ENCODE data around the gene THBS4.

THBS4 gene

DNA sequence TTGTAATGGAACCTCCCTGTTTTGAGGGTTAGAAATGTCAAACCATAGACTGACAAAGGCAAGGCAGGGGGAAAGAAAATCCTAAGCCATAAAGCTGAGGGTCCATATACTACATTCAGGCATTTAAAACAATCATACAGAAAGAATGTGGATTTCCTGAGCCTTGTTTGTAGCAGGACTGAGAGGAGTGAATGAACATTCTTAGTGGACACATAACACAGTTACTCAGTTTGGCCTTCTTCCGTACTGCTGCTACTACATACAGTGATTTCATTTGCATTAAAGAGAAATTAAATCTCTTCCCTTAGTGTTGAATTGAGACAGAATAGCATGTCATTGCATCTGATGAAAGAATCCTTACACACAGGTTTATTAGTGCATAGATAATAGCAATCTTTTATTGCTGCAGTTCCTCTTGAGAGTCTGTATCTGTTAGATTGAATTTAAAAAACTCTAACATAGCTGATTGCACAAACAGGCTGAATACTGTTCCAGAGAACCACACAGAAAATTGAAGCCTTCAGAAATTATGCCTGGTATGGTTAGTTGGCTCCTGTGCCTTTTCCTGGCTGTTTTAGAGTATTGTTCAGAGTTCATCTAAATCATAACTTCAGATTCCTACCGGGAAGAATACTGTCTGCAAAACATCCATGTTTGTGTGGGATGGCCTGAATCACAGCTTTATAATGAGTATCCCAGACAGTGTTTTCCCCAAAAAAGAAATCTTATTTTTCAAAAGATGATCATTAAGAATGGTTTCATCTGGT lies 42.1 kb upstream of the THBS4 start:
- Histone ChIP-seq H3K36me3 (replicated peaks; ENCODE audit: low read depth, low read length) (no peaks in the 10 kb centered on the region), H3K4me2 (ENCODE audit: low read length) (no peak overlapping the region), H3K27me3 (ENCODE audit: low read depth, low read length) (peaks cover 3% of the 10 kb centered on the region; the same call in 1 of the 2 replicates), H3K9me3 (ENCODE audit: insufficient read depth, low read length) (no peaks in the 10 kb centered on the region), H2AFZ (ENCODE audit: low read depth, low read length) (no peak overlapping the region), H3K79me2 (ENCODE audit: low read length) (no peaks in the 10 kb centered on the region), H4K20me1 (ENCODE audit: insufficient read depth, low read length) (no peaks in the 10 kb centered on the region), H3K4me3 (ENCODE audit: low read length) (no peak overlapping the region), H3K27ac (ENCODE audit: low read length) (no peak overlapping the region), H3K4me1 (ENCODE audit: low read length) (no peaks in the 10 kb centered on the region), H3K9ac (ENCODE audit: low read length) (no peak overlapping the region)
- no peak for TF ChIP-seq EZH2phosphoT487 (IDR thresholded peaks at IDR 0.05; ENCODE audit: low read depth)
- TF ChIP-seq, protein P1, sequence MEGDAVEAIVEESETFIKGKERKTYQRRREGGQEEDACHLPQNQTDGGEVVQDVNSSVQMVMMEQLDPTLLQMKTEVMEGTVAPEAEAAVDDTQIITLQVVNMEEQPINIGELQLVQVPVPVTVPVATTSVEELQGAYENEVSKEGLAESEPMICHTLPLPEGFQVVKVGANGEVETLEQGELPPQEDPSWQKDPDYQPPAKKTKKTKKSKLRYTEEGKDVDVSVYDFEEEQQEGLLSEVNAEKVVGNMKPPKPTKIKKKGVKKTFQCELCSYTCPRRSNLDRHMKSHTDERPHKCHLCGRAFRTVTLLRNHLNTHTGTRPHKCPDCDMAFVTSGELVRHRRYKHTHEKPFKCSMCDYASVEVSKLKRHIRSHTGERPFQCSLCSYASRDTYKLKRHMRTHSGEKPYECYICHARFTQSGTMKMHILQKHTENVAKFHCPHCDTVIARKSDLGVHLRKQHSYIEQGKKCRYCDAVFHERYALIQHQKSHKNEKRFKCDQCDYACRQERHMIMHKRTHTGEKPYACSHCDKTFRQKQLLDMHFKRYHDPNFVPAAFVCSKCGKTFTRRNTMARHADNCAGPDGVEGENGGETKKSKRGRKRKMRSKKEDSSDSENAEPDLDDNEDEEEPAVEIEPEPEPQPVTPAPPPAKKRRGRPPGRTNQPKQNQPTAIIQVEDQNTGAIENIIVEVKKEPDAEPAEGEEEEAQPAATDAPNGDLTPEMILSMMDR (IDR thresholded peaks at IDR 0.05; ENCODE audit: low read depth, low read length): no peak

DNA sequence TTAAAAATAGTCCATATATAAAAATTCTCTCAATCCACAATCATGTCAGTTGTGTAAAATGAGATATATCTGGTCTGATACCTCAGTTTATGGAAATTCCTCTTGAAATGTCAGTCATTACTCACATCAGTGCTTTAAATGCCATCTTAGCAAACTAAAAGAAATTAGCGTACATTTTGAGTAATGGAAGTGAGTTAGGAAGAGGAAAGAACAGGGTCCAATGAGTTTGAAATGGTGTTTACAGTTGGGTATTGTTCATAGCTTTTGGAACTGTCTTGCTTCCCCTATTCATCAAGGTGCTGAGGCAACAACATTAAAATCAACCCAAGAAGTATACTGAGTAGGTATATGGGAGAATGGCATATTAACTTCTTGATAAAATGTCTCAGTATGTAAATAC lies 35.4 kb upstream of the THBS4 start:
- Histone ChIP-seq H3K9ac (ENCODE audit: low read length) (no peak overlapping the region), H3K9me3 (ENCODE audit: insufficient read depth, low read length) (no peaks in the 10 kb centered on the region), H3K4me3 (ENCODE audit: low read length) (no peak overlapping the region), H3K4me1 (ENCODE audit: low read length) (no peaks in the 10 kb centered on the region), H3K27me3 (ENCODE audit: low read depth, low read length) (peaks cover 11% of the 10 kb centered on the region), H3K4me2 (ENCODE audit: low read length) (no peak overlapping the region), H2AFZ (ENCODE audit: low read depth, low read length) (no peak overlapping the region), H3K27ac (ENCODE audit: low read length) (no peak overlapping the region), H3K36me3 (replicated peaks; ENCODE audit: low read depth, low read length) (no peaks in the 10 kb centered on the region), H3K79me2 (ENCODE audit: low read length) (no peaks in the 10 kb centered on the region), H4K20me1 (ENCODE audit: insufficient read depth, low read length) (no peaks in the 10 kb centered on the region)
- TF ChIP-seq, protein P1 (IDR thresholded peaks at IDR 0.05; ENCODE audit: low read depth, low read length): no peak
- TF ChIP-seq EZH2phosphoT487 (IDR thresholded peaks at IDR 0.05; ENCODE audit: low read depth): no peak

DNA sequence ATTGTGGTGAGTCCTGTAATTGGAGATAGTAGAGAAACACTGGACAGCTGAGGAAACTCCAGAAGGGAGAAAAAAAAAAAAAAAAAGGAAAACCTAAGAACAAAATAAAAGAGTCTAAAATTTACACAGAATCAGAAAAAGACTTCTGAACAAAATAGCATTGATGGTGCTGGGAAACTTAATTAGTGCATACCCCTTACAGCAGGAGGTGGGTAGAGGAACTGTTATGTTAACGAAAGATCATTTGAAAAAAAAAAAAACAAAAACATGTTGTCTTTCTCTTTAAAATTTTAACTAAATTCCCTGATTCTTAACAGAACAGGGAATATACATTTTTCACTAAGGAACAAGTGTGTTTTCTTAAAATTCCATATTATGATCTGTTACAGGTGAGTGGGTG lies 32.5 kb upstream of the THBS4 start:
- Histone ChIP-seq H3K4me2 (ENCODE audit: low read length) (no peak overlapping the region), H3K4me1 (ENCODE audit: low read length) (no peaks in the 10 kb centered on the region), H3K36me3 (replicated peaks; ENCODE audit: low read depth, low read length) (no peaks in the 10 kb centered on the region)

DNA sequence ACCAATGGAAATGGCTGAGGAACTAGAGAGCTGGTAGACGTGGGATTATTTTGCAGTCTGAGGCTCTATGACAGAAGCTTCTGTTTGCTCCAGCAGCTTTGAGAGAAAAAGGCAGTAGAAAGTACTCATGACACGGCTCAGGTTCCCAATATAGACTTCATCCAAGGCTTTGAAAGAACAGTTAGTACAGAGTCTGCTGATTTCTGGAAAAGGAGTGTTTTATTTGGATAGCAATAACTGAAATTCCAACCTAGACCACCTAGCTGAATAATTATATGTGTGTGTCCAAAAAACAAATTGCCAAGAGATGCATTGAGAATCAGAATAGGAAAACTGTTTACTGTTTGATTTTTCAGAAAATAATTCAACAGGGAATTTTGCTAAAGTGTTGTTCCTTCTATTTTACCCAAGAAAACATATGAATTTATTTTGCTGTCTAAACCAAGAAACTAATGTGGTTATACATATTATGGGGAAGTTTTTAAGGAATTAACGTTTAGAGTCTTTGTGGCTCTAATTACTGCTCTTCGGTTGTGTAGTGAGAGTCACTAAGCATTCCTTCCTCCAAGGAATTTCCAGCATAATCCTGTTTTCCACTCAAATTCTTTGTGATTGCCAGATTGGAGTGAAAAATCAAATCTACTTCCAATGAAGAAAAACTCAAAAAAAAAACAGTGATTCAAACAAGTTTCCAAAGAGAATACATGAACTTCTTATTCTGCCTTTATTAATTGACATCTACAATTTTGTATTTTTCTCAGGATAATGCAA lies 26.0 kb upstream of the THBS4 start:
- Histone ChIP-seq H3K36me3 (replicated peaks; ENCODE audit: low read depth, low read length) (no peaks in the 10 kb centered on the region), H3K4me1 (ENCODE audit: low read length) (no peaks in the 10 kb centered on the region), H3K9me3 (ENCODE audit: insufficient read depth, low read length) (no peaks in the 10 kb centered on the region), H3K4me2 (ENCODE audit: low read length) (no peak overlapping the region), H3K4me3 (ENCODE audit: low read length) (no peak overlapping the region), H3K27me3 (ENCODE audit: low read depth, low read length) (no peaks in the 10 kb centered on the region), H3K79me2 (ENCODE audit: low read length) (no peaks in the 10 kb centered on the region), H3K27ac (ENCODE audit: low read length) (no peak overlapping the region), H3K9ac (ENCODE audit: low read length) (no peak overlapping the region), H2AFZ (ENCODE audit: low read depth, low read length) (no peak overlapping the region), H4K20me1 (ENCODE audit: insufficient read depth, low read length) (no peaks in the 10 kb centered on the region)
- no peak for TF ChIP-seq EZH2phosphoT487 (IDR thresholded peaks at IDR 0.05; ENCODE audit: low read depth)
- TF ChIP-seq, protein P1 (IDR thresholded peaks at IDR 0.05; ENCODE audit: low read depth, low read length): no peak

More for the DNA sequence above, 32.5 kb upstream of the THBS4 start:
- TF ChIP-seq, protein P1 (IDR thresholded peaks at IDR 0.05; ENCODE audit: low read depth, low read length): no peak
- TF ChIP-seq EZH2phosphoT487 (IDR thresholded peaks at IDR 0.05; ENCODE audit: low read depth): no peak
- no peak overlapping the region for H3K9ac ChIP-seq (ENCODE audit: low read length)
- no peaks in the 10 kb centered on the region for H3K9me3 ChIP-seq (ENCODE audit: insufficient read depth, low read length)
- no peaks in the 10 kb centered on the region for H4K20me1 ChIP-seq (ENCODE audit: insufficient read depth, low read length)
- peaks cover 9% of the 10 kb centered on the region for H3K27me3 ChIP-seq (ENCODE audit: low read depth, low read length)
- no peak overlapping the region for H2AFZ ChIP-seq (ENCODE audit: low read depth, low read length)
- H3K79me2 ChIP-seq (ENCODE audit: low read length): no peaks in the 10 kb centered on the region
- H3K4me3 ChIP-seq (ENCODE audit: low read length): no peak overlapping the region
- no peak overlapping the region for H3K27ac ChIP-seq (ENCODE audit: low read length)

Data from OCI-LY3 (cell line).